Measurements from ENCODE around the gene DUSP15.

DUSP15 gene

DNA sequence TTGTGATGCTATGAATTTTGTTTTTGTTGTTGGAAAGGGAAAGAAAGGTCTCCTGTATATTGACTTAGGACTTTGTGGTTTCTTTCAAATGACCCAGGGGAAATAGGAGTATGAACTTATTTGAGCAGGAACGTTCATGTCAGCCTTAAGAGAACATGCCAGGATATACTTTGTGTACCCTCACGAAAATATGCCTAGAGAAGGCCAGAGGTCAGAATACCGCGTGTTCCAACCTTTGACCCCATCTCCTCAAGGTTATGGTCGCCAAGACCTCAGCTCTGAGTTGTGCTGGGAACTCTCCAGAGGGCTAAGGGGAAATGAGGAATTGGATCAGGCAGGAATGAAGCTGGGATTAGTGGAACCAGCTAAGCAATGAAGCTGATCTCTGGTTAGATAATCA, 11.6 kb upstream of the DUSP15 start:
- TF ChIP-seq, protein P1, sequence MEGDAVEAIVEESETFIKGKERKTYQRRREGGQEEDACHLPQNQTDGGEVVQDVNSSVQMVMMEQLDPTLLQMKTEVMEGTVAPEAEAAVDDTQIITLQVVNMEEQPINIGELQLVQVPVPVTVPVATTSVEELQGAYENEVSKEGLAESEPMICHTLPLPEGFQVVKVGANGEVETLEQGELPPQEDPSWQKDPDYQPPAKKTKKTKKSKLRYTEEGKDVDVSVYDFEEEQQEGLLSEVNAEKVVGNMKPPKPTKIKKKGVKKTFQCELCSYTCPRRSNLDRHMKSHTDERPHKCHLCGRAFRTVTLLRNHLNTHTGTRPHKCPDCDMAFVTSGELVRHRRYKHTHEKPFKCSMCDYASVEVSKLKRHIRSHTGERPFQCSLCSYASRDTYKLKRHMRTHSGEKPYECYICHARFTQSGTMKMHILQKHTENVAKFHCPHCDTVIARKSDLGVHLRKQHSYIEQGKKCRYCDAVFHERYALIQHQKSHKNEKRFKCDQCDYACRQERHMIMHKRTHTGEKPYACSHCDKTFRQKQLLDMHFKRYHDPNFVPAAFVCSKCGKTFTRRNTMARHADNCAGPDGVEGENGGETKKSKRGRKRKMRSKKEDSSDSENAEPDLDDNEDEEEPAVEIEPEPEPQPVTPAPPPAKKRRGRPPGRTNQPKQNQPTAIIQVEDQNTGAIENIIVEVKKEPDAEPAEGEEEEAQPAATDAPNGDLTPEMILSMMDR (IDR thresholded peaks at IDR 0.05; ENCODE audit: extremely low read depth, missing control alignments): no peak
- DNase-seq (ENCODE audit: low spot score): no peak

DNA sequence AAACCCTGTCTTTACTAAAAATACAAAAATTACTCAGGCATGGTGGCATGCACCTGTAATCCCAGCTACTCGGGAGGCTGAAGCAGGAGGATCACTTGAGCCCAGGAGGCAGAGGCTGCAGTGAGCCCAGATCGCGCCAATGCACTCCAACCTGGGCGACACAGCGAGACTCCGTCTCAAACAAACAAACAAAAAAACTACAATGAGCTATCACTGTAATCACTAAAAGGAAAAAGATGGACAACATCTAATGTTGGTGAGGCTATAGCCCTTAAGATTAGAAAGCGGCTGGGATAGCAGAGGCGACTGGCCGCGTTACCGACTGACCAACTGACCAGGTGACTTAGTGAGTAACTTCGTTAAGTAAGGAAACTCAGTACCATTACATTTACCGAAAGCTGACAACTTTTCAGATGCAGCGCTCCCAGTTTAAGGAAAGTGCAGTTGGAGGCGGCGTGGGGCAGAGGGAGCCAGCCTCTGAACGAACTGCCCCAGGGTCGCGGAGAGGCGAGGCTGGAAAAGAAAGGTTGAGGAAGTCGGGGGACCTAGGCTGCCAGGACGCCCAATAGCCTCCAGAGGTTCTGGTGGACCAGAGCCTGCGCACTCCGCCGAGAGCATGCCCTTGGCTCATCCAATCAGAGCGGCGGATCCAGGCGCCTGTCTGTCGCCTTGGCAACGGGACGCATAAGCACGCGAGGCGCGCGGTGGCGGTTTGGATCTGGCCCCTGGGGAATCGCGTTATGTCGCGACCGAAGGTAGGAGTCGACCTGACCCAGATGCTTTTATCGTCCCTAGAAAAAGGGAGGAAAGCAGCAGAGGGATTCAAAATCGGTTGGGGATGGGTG, 9.0 kb upstream of the DUSP15 start:
- peak; percentile 90 for DNase-seq (ENCODE audit: low spot score)
- TF ChIP-seq, protein P1 (IDR thresholded peaks at IDR 0.05; ENCODE audit: extremely low read depth, missing control alignments): no peak

DNA sequence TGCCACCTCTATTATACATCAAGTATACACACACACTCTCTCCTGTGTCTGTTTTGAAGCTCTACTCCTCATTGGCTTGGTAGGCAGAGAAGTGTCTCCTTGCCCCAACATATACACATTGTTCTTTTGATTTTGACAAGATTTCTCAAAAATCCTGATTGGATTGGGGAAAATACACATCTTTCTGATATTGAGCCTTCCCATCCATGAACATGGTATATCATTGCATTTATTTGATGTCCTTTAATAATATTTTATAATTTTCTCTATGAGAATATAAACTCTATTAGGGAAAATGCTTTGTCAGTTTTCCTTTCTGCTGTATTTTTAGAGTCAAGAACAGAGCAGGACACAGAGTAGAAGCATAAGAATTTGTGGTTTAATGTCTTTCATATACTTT, 7.4 kb upstream of the DUSP15 start:
- TF ChIP-seq, protein P1 (IDR thresholded peaks at IDR 0.05; ENCODE audit: extremely low read depth, missing control alignments): no peak

DNA sequence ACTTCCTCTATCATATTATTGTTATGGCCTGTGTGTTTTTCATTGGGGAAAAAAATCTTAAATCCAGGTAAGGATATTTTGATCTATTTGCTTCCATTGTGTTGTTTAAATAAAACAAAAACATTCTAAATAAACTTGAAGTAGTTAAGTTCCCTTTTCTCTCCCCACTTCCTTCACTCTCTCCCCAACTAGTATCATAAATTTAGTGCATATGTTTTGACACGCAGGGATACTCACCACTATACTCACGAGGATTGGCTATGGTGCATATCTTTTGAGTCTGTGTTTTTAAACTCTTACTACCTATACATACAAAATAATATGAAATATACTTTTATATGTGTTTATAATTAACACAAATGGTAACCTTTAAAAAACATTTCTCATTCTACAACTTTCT, 5.3 kb upstream of the DUSP15 start:
- TF ChIP-seq, protein P1 (IDR thresholded peaks at IDR 0.05; ENCODE audit: extremely low read depth, missing control alignments): no peak
- DNase-seq (ENCODE audit: low spot score): no peak

More for the DNA sequence above, 7.4 kb upstream of the DUSP15 start:
- DNase-seq (ENCODE audit: low spot score): no peak

DNA sequence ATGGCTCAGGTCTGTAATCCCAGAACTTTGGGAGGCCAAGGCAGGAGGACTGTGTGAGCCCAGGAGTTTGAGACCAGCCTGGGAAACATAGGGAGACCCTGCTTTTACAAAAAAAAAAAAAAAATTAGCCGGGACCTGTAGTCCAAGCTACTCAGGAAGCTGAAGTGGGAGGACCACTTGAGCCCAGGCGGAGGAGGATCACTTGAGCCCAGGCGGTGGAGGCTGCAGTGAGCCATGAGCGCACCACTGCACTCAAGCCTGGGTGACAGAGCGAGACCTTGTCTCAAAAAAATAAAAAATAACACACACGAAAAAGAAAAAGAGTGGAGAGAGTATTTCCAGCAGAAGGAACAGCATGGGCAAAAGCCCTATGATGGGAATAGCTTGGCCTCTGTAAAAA, 2.1 kb upstream of the DUSP15 start:
- DNase-seq (ENCODE audit: low spot score): no peak
- TF ChIP-seq, protein P1 (IDR thresholded peaks at IDR 0.05; ENCODE audit: extremely low read depth, missing control alignments): no peak

DNA sequence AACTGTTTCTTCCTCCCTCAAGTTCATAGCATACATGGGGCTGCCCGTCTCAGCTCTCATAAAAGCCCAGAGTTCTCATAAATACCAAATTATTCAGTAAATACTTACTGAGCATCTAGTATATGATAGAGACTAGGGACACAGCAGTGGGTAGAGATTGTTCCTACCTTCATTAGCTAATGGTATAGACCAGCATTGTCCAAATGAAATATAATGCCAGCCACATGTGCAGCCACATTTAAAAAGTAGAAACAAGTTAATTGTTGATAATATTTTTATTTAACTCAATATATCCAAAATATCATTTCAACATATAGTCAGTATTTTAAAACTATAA, 1.3 kb upstream of the DUSP15 start:
- TF ChIP-seq, protein P1 (IDR thresholded peaks at IDR 0.05; ENCODE audit: extremely low read depth, missing control alignments): no peak
- no peak for DNase-seq (ENCODE audit: low spot score)

DNA sequence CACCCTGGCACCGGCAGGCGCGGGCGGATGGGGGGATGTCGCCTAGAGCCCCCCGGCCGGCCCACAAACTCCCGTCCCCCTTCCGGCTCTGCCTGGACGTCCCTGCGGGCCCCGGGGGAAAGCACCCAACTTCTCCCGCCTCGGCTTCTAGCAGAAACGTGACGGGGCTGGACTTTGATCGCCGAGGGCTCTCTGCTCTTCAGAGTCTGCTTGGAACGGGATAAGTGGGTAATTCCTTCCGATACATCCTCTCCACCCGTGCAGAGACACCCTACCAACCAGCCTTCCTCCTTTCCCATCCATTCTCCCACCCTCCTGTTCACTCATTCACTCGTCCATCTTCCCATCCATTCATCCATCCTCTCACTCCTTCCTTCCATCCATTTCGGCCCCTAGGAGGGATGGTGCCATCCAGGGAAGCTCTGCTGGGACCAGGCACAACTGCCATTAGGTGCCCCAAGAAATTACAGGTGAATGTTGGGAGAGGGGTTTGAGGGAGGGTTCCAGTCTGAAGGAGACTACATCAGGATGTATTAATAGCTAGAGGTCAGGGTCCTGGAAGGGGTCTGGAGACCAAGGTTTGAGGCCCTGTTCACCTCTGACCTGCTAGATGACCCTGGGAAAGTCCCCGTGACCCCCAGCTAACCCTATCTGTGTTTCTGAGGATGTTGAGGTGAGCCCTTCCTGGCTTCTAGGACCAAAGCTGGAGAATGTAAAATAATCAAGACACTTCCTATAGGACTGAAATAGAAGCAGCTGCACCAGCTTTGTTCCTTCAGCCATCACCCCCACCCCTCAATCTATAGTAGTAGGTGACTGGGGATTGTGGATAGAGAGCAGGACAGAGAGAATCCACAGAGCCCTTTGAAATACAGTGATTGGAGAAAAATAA, 645 bp upstream of the DUSP15 start:
- peak; percentile 63 for DNase-seq (ENCODE audit: low spot score)
- TF ChIP-seq, protein P1 (IDR thresholded peaks at IDR 0.05; ENCODE audit: extremely low read depth, missing control alignments): no peak
